ENCODE results near the gene TNFRSF19. TPM values are rescaled to one million over a fixed set of nuclear protein-coding genes. Genes with fewer than 3 reads are reported as not detected.
A peak's percentile ranks its signal among the peaks of the same experiment; 100 is the strongest.

Gene TNFRSF19
- total and polyA plus RNA-seq, 3 experiments from 2014 or later = not detected

DNA sequence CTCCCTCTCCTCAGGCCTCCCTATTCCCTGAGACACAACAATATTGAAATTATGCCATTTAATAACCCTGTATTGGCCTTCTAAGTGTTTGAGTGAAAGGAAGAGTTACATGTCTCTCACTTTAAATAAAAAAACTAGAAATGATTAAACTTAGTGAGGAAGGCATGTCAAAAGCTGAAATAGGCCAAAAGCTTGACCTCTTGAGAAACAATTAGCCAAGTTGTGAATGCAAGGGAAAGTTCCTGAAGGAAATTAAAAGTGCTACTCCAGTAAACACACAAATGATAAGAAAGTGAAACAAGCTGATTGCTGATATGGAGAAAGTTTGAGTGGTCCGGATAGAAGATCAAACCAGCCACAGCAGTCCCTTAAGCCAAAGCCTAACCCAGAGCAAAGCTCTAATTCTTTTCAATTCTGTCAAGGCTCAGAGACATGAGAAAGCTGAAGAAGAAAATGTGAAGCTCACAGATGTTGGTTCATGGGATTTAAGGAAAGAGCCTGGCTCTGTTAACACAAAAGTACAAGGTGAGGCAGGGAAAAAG, 127.6 kb downstream of the TNFRSF19 start:
- peaks cover 9 to 19% (median 10%) of the 10 kb centered on the region in 3 donors for H3K4me1 Mint-ChIP-seq
- H3K9me3 ChIP-seq (ENCODE audit: low read length) = no peaks in the 10 kb centered on the region
- CTCF ChIA-PET = no interaction called here
- DNase-seq = no peak
- no peaks in the 10 kb centered on the region for H3K36me3 ChIP-seq (ENCODE audit: insufficient read depth, low read length)
- H3K4me3 ChIP-seq (ENCODE audit: low read length) = no peak overlapping the region
- no peak overlapping the region for H3K27ac ChIP-seq (ENCODE audit: low read depth, low read length)
- no peaks in the 10 kb centered on the region for H3K9me3 Mint-ChIP-seq
- H3K4me1 ChIP-seq (ENCODE audit: insufficient read depth, low read length) = peaks cover 9% of the 10 kb centered on the region
- POLR2A ChIA-PET = no interaction called here
- peak overlapping the region in 2 of 8 donors; percentile 36 to 62 for H3K27ac Mint-ChIP-seq
- peaks cover 0 to 2% (median 0%) of the 10 kb centered on the region in 3 donors for H3K36me3 Mint-ChIP-seq
- H3K4me3 Mint-ChIP-seq = no peak overlapping the region
- H3K27me3 ChIP-seq (ENCODE audit: insufficient read depth, low read length, poor library complexity, severe bottlenecking) = no peaks in the 10 kb centered on the region
- peaks cover 0 to 4% of the 10 kb centered on the region in 2 donors for H3K27me3 Mint-ChIP-seq

GRCh38 chr13:23699271-23699670, 129.1 kb downstream of the TNFRSF19 start:
- Histone ChIP-seq H3K4me1 (ENCODE audit: insufficient read depth, low read length) (peaks cover 9% of the 10 kb centered on the region), H3K4me3 (ENCODE audit: low read length) (no peak overlapping the region), H3K9me3 (ENCODE audit: low read length) (no peaks in the 10 kb centered on the region), H3K27me3 (ENCODE audit: insufficient read depth, low read length, poor library complexity, severe bottlenecking) (no peaks in the 10 kb centered on the region), H3K36me3 (ENCODE audit: insufficient read depth, low read length) (no peaks in the 10 kb centered on the region), H3K27ac (ENCODE audit: low read depth, low read length) (no peak overlapping the region)
- H3K4me1 Mint-ChIP-seq = peaks cover 9 to 19% (median 10%) of the 10 kb centered on the region in 3 donors
- H3K27ac Mint-ChIP-seq = no peak overlapping the region
- CTCF ChIA-PET = no interaction called here
- peaks cover 0 to 4% of the 10 kb centered on the region in 2 donors for H3K27me3 Mint-ChIP-seq
- H3K4me3 Mint-ChIP-seq = no peak overlapping the region
- H3K36me3 Mint-ChIP-seq = peaks cover 0 to 2% (median 0%) of the 10 kb centered on the region in 3 donors
- POLR2A ChIA-PET = no interaction called here
- no peaks in the 10 kb centered on the region for H3K9me3 Mint-ChIP-seq
- no peak for DNase-seq

DNA sequence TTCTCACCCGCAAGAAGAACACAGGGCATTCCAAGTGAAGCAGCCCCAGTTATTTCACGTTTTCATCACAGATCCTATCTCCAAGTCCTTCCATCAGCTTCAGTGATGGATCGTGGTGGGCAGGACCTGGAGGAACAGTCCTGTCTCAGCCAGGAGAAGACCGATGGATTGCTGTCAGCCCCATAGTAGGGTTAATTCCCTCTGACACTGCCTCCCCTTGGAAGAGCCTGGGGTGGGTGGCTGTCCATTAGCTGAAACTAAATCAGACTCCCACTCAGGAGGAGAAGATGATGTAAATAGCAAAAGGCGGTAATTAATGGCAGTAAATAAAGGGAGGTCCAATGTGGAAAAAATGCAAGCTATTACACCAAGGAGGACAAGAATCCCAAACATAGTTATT, 131.0 kb downstream of the TNFRSF19 start:
- H3K27ac ChIP-seq (ENCODE audit: low read depth, low read length) = no peak overlapping the region
- peaks cover 7% of the 10 kb centered on the region for H3K4me1 ChIP-seq (ENCODE audit: insufficient read depth, low read length)
- Mint-ChIP-seq H3K4me1 (peaks cover 3 to 9% (median 5%) of the 10 kb centered on the region in 3 donors), H3K9me3 (no peaks in the 10 kb centered on the region), H3K27ac (no peak overlapping the region), H3K27me3 (peaks cover 3 to 9% of the 10 kb centered on the region in 2 donors), H3K4me3 (no peak overlapping the region), H3K36me3 (no peaks in the 10 kb centered on the region)
- no peaks in the 10 kb centered on the region for H3K27me3 ChIP-seq (ENCODE audit: insufficient read depth, low read length, poor library complexity, severe bottlenecking)
- ChIA-PET CTCF (no interaction called here), POLR2A (no interaction called here)
- no peak overlapping the region for H3K4me3 ChIP-seq (ENCODE audit: low read length)
- no peaks in the 10 kb centered on the region for H3K9me3 ChIP-seq (ENCODE audit: low read length)
- H3K36me3 ChIP-seq (ENCODE audit: insufficient read depth, low read length) = no peaks in the 10 kb centered on the region
- no peak for DNase-seq

GRCh38 chr13:23701636-23702035, 131.4 kb downstream of the TNFRSF19 start:
- Histone ChIP-seq H3K36me3 (ENCODE audit: insufficient read depth, low read length) (no peaks in the 10 kb centered on the region), H3K4me3 (ENCODE audit: low read length) (no peak overlapping the region), H3K27ac (ENCODE audit: low read depth, low read length) (no peak overlapping the region), H3K4me1 (ENCODE audit: insufficient read depth, low read length) (peaks cover 2% of the 10 kb centered on the region), H3K9me3 (ENCODE audit: low read length) (no peaks in the 10 kb centered on the region), H3K27me3 (ENCODE audit: insufficient read depth, low read length, poor library complexity, severe bottlenecking) (no peaks in the 10 kb centered on the region)
- ChIA-PET POLR2A (no interaction called here), CTCF (no interaction called here)
- H3K27me3 Mint-ChIP-seq = peaks cover 3 to 9% of the 10 kb centered on the region in 2 donors
- H3K4me1 Mint-ChIP-seq = peaks cover 0 to 4% (median under 1%) of the 10 kb centered on the region in 3 donors
- H3K9me3 Mint-ChIP-seq = no peaks in the 10 kb centered on the region
- H3K27ac Mint-ChIP-seq = no peak overlapping the region
- no peaks in the 10 kb centered on the region for H3K36me3 Mint-ChIP-seq
- no peak overlapping the region for H3K4me3 Mint-ChIP-seq
- DNase-seq = no peak

DNA sequence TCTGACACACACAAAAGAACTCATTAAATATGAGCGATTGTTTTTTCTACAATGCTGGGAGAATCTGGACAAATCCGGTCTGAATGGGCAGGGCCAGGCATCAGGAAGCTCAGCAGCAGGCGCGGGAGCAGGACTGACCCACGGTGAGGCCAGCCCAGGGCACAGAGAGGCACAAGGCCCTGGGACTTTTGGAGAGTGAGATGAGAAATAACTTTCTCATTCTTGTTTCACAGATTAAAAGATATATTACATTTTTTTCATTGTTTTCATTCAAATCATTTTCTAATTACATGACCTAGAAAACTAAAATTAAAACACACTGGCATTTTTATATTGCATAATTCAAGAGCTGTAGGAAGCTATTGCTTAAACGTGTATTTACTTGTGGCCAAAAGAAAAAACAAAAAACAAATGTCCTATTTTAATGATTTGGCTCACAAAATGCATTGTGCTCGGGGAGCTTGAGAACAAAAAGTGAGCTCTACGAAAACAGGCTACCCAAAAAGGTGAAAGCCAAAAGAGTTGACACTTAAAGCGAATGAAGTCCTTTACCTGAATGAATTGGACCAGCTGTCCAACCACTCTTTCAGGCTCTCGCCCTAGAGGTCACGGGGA, 133.1 kb downstream of the TNFRSF19 start:
- H3K4me3 Mint-ChIP-seq = no peak overlapping the region
- H3K36me3 ChIP-seq (ENCODE audit: insufficient read depth, low read length) = no peaks in the 10 kb centered on the region
- CTCF ChIA-PET = no interaction called here
- no peaks in the 10 kb centered on the region for H3K9me3 ChIP-seq (ENCODE audit: low read length)
- H3K36me3 Mint-ChIP-seq = no peaks in the 10 kb centered on the region
- H3K27ac Mint-ChIP-seq = no peak overlapping the region
- peaks cover 3 to 9% of the 10 kb centered on the region in 2 donors for H3K27me3 Mint-ChIP-seq
- no peaks in the 10 kb centered on the region for H3K4me1 ChIP-seq (ENCODE audit: insufficient read depth, low read length)
- no peaks in the 10 kb centered on the region for H3K9me3 Mint-ChIP-seq
- POLR2A ChIA-PET = no interaction called here
- H3K27ac ChIP-seq (ENCODE audit: low read depth, low read length) = no peak overlapping the region
- no peak overlapping the region for H3K4me3 ChIP-seq (ENCODE audit: low read length)
- no peaks in the 10 kb centered on the region for H3K27me3 ChIP-seq (ENCODE audit: insufficient read depth, low read length, poor library complexity, severe bottlenecking)
- no peak for DNase-seq
- H3K4me1 Mint-ChIP-seq = no peaks in the 10 kb centered on the region

DNA sequence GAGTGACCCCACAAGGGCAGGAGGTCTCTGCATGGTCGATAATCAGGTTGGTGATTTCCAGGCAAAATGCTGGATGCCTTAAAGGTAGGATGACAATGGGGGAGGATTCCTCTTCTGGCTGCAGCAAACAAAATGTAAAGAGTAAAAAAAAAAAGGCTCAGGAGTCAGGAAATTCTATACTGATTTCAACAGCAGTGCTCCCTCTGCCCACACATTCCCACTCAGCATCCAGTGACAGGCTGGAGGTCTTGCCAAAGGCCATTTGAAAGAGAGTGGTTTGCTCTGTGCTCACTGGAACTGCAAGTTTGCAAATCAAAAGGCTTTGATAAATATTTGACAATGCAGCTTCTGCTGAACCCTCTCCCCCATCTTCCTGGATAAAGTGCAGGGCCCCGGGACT, 135.4 kb downstream of the TNFRSF19 start:
- DNase-seq = no peak
- ChIA-PET CTCF (no interaction called here), POLR2A (no interaction called here)
- H3K9me3 ChIP-seq (ENCODE audit: low read length) = no peaks in the 10 kb centered on the region
- peak overlapping the region in 1 of 7 donors; percentile 11 for H3K4me3 Mint-ChIP-seq
- H3K36me3 Mint-ChIP-seq = no peaks in the 10 kb centered on the region
- no peaks in the 10 kb centered on the region for H3K27me3 ChIP-seq (ENCODE audit: insufficient read depth, low read length, poor library complexity, severe bottlenecking)
- no peaks in the 10 kb centered on the region for H3K4me1 ChIP-seq (ENCODE audit: insufficient read depth, low read length)
- H3K27ac ChIP-seq (ENCODE audit: low read depth, low read length) = no peak overlapping the region
- no peaks in the 10 kb centered on the region for H3K36me3 ChIP-seq (ENCODE audit: insufficient read depth, low read length)
- H3K27me3 Mint-ChIP-seq = peaks cover 3 to 7% of the 10 kb centered on the region in 2 donors
- H3K4me1 Mint-ChIP-seq = no peaks in the 10 kb centered on the region
- H3K4me3 ChIP-seq (ENCODE audit: low read length) = no peak overlapping the region
- H3K9me3 Mint-ChIP-seq = no peaks in the 10 kb centered on the region
- H3K27ac Mint-ChIP-seq = no peak overlapping the region

- POLR2A ChIA-PET = no interaction called here
- no peaks in the 10 kb centered on the region for H3K4me1 Mint-ChIP-seq
- no peaks in the 10 kb centered on the region for H3K27me3 ChIP-seq (ENCODE audit: insufficient read depth, low read length, poor library complexity, severe bottlenecking)
- H3K36me3 Mint-ChIP-seq = no peaks in the 10 kb centered on the region
- H3K4me3 ChIP-seq (ENCODE audit: low read length) = no peak overlapping the region
- DNase-seq = no peak
- H3K4me1 ChIP-seq (ENCODE audit: insufficient read depth, low read length) = no peaks in the 10 kb centered on the region
- peaks cover 3 to 6% of the 10 kb centered on the region in 2 donors for H3K27me3 Mint-ChIP-seq
- H3K4me3 Mint-ChIP-seq = no peak overlapping the region
- no peak overlapping the region for H3K27ac ChIP-seq (ENCODE audit: low read depth, low read length)
- no peak overlapping the region for H3K27ac Mint-ChIP-seq
- no peaks in the 10 kb centered on the region for H3K9me3 Mint-ChIP-seq
- CTCF ChIA-PET = no interaction called here
- H3K9me3 ChIP-seq (ENCODE audit: low read length) = no peaks in the 10 kb centered on the region
- no peaks in the 10 kb centered on the region for H3K36me3 ChIP-seq (ENCODE audit: insufficient read depth, low read length)
Measured at GRCh38 chr13:23707674-23708073, 137.5 kb downstream of the TNFRSF19 start.

- Histone ChIP-seq H3K27ac (ENCODE audit: low read depth, low read length) (no peak overlapping the region), H3K9me3 (ENCODE audit: low read length) (no peaks in the 10 kb centered on the region), H3K4me3 (ENCODE audit: low read length) (no peak overlapping the region), H3K27me3 (ENCODE audit: insufficient read depth, low read length, poor library complexity, severe bottlenecking) (no peaks in the 10 kb centered on the region), H3K36me3 (ENCODE audit: insufficient read depth, low read length) (no peaks in the 10 kb centered on the region), H3K4me1 (ENCODE audit: insufficient read depth, low read length) (no peaks in the 10 kb centered on the region)
- no peak for DNase-seq
- H3K4me3 Mint-ChIP-seq = peak overlapping the region in 1 of 7 donors; percentile 8
- ChIA-PET POLR2A (no interaction called here), CTCF (no interaction called here)
- H3K27me3 Mint-ChIP-seq = peaks cover 3 to 6% of the 10 kb centered on the region in 2 donors
- H3K27ac Mint-ChIP-seq = no peak overlapping the region
- H3K36me3 Mint-ChIP-seq = peaks cover 0 to 2% (median 0%) of the 10 kb centered on the region in 3 donors
- H3K9me3 Mint-ChIP-seq = no peaks in the 10 kb centered on the region
- no peaks in the 10 kb centered on the region for H3K4me1 Mint-ChIP-seq
Measured at GRCh38 chr13:23709536-23709935, 139.3 kb downstream of the TNFRSF19 start.

Measured in CD8-positive, alpha-beta memory T cell (primary cell).